Kidney (tissue), 14 donors: ENCODE measurements around the gene CARD9. TPM values are rescaled to one million over a fixed set of nuclear protein-coding genes. Genes with fewer than 3 reads are reported as not detected.

Experiments
- DNase-seq, 5 donors: peaks; one replicate each; pipeline ENCODE4 v3.0.0-alpha.2; 2013 to 2020
- FAIRE-seq: peaks from 2 replicates; lab custom pipeline; 2012; peaks lifted over from hg19 to GRCh38; lab: Jason Lieb, UNC
- H3K27ac ChIP-seq, 2 donors: one replicate each; pipeline ENCODE4 v1.7.0; 2013; ENCODE audit warnings: low read depth in 2 of 2, low read length in 2 of 2, inconsistent platforms in 1 of 2
- H3K27me3 ChIP-seq: one replicate; pipeline ENCODE4 v1.7.1; 2013; ENCODE audit warnings: low read length, inconsistent platforms; ENCODE audit not compliant: control insufficient read depth, insufficient read depth
- H3K36me3 ChIP-seq, 3 donors: one replicate each; pipeline versions ENCODE4 v1.7.0 to v1.7.1; 2013; ENCODE audit warnings: low read length in 3 of 3, control low read depth in 1 of 3, inconsistent platforms in 1 of 3; ENCODE audit not compliant: insufficient read depth in 3 of 3, control insufficient read depth in 2 of 3
- H3K4me1 ChIP-seq, 3 donors: one replicate each; pipeline versions ENCODE4 v1.7.0 to v1.7.1; 2013; ENCODE audit warnings: low read length in 3 of 3, inconsistent platforms in 1 of 3, low read depth in 1 of 3; ENCODE audit not compliant: control insufficient read depth in 2 of 3, insufficient read depth in 2 of 3
- H3K4me3 ChIP-seq, 3 donors: one replicate each; pipeline versions ENCODE4 v1.7.0 to v1.8.1; 2013; ENCODE audit warnings: low read length in 3 of 3, control low read depth in 1 of 3, inconsistent platforms in 1 of 3
- H3K9ac ChIP-seq, 3 donors: one replicate each; pipeline versions ENCODE4 v1.7.0 to v1.7.1; 2013; ENCODE audit warnings: low read length in 3 of 3, control low read depth in 1 of 3, inconsistent platforms in 1 of 3
- H3K9me3 ChIP-seq, 3 donors: one replicate each; pipeline versions ENCODE4 v1.7.0 to v1.7.1; 2013; ENCODE audit warnings: low read length in 3 of 3, control low read depth in 1 of 3, inconsistent platforms in 1 of 3; ENCODE audit not compliant: control insufficient read depth in 2 of 3, insufficient read depth in 1 of 3
- intact Hi-C: fragments of 100-400 bp; cut with DNase I; formaldehyde crosslinking; loops from one replicate; pipeline ENCODE4 v1.11.1; 2022
- polyA plus RNA-seq: library from polyadenylated mRNA; stranded (reverse); fragments of 350-450 nt; fragmentation: Illumina TruSeq; extraction: RNeasy Lipid Tissue Mini Kit (QIAGEN cat#74804); gene quantifications from one replicate; pipeline ENCODE4 v1.2.3, GENCODE V29; 2014; ENCODE audit warnings: low read depth, low replicate concordance; ENCODE audit not compliant: insufficient read depth
- total RNA-seq: library from RNA; stranded (reverse); fragmentation: NEBNext Ultra II Directional; extraction: Animal tissue kit (Norgen Biotek cat#: 25700); gene quantifications from one replicate; pipeline ENCODE4 v1.2.1, GENCODE V29; 2021
- TF ChIP-seq, protein P1 (sequence below): IDR thresholded peaks from 3 replicates; pipeline ENCODE4 v1.5.1; 2012; ENCODE audit warnings: mild to moderate bottlenecking, moderate library complexity, borderline replicate concordance; ENCODE audit not compliant: insufficient read depth; ENCODE audit errors: extremely low read depth
- donor health status: control.
- donor health status: control.
- donor health status: control.
- donor health status: control.
- donor health status: control.
- donor health status: DM: yes; HTN: yes; CAD: no.
- donor health status: Normal renal cell carcinoma (clear cell type).

The CARD9 gene
- total and polyA plus RNA-seq, 2 donors from 2014 or later: 1.5 to 7.0 TPM

- no peak overlapping the region for H3K9ac ChIP-seq
- H3K27ac ChIP-seq: no peak overlapping the region
- no peaks in the 10 kb centered on the region for H3K27me3 ChIP-seq
- TF ChIP-seq, protein P1, sequence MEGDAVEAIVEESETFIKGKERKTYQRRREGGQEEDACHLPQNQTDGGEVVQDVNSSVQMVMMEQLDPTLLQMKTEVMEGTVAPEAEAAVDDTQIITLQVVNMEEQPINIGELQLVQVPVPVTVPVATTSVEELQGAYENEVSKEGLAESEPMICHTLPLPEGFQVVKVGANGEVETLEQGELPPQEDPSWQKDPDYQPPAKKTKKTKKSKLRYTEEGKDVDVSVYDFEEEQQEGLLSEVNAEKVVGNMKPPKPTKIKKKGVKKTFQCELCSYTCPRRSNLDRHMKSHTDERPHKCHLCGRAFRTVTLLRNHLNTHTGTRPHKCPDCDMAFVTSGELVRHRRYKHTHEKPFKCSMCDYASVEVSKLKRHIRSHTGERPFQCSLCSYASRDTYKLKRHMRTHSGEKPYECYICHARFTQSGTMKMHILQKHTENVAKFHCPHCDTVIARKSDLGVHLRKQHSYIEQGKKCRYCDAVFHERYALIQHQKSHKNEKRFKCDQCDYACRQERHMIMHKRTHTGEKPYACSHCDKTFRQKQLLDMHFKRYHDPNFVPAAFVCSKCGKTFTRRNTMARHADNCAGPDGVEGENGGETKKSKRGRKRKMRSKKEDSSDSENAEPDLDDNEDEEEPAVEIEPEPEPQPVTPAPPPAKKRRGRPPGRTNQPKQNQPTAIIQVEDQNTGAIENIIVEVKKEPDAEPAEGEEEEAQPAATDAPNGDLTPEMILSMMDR: no peak
- no peaks in the 10 kb centered on the region for H3K9me3 ChIP-seq
- H3K4me1 ChIP-seq: peaks cover 0 to 8% (median 0%) of the 10 kb centered on the region in 3 donors
- FAIRE-seq (no peak), DNase-seq (no peak)
- intact Hi-C loops: no loop called here
- H3K4me3 ChIP-seq: no peak overlapping the region
- peaks cover 0 to 10% (median 8%) of the 10 kb centered on the region in 3 donors for H3K36me3 ChIP-seq
Observed at GRCh38 chr9:136405481-136405880, 32.0 kb upstream of the CARD9 start.

DNA sequence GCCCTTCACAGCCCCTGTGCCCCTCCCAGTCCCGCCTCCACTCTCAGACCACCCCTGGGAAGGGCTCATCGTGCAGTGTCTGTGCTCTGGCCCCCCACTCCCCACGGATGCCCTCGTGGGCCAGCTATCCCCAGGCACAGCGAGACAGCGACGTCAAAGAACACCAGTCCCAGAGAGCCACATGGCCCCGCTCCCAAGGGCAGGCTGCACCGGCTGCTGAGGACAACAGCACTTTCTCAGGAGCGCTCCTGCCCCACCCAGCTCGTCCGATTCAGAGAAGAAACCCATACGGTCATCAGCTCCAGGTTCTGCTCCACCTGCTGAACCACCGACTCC, 31.3 kb upstream of the CARD9 start:
- H3K4me3 ChIP-seq: no peak overlapping the region
- TF ChIP-seq, protein P1: no peak
- H3K9ac ChIP-seq: no peak overlapping the region
- H3K9me3 ChIP-seq: no peaks in the 10 kb centered on the region
- peaks cover 0 to 9% (median 0%) of the 10 kb centered on the region in 3 donors for H3K4me1 ChIP-seq
- no peaks in the 10 kb centered on the region for H3K27me3 ChIP-seq
- no peak overlapping the region for H3K27ac ChIP-seq
- DNase-seq (no peak), FAIRE-seq (no peak)
- intact Hi-C loops: no loop called here
- peaks cover 0 to 10% (median 8%) of the 10 kb centered on the region in 3 donors for H3K36me3 ChIP-seq

DNA sequence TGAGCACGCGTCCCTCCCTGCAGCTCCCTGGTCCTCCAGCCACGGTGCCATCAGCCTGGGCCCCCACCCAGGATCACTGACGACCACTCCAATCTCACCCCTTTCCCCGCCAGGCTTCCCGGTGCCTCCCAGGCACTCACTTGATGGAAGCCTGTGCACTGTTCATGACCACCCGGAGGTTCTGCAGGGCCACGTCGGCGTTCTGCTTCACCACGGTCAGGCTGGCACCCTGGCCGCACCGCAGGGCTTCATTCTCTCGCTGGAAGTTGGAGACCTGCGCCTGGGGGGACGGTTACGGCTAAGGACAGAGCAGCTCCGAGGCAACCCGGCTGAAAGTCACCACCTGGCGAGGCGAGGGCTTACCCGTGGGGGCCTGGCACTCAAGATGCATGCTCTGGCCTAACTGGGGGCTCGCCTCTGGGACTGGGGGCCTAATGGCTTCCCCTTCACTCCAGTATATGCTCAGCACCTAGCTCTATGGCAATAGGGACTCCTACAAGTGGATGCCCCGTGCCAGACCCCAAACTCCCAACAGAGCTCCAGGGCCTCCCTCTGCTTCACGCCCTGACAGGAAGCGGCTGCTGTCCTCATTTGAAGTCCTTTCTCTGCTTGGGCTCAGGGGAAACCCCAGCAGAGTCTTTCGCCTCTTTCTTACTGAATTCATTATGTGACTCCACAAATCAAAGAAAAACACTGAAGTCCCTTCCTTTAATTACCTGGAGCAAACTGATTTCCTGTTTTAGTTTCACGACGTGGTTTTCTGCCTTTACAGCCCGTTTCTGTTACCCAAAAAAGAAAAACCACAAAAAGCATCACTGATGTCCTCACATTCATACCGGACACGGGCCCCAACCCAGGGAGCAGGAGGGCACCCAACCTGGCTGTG, 30.7 kb upstream of the CARD9 start:
- H3K27ac ChIP-seq: no peak overlapping the region
- H3K9ac ChIP-seq: no peak overlapping the region
- FAIRE-seq (no peak), DNase-seq (no peak)
- intact Hi-C loops: no loop called here
- H3K9me3 ChIP-seq: no peaks in the 10 kb centered on the region
- H3K4me3 ChIP-seq: no peak overlapping the region
- H3K27me3 ChIP-seq: no peaks in the 10 kb centered on the region
- peaks cover 0 to 10% (median 8%) of the 10 kb centered on the region in 3 donors for H3K36me3 ChIP-seq
- H3K4me1 ChIP-seq: peaks cover 0 to 9% (median 0%) of the 10 kb centered on the region in 3 donors
- TF ChIP-seq, protein P1: no peak
